Measurements from ENCODE around the gene ELF4. TPM values are rescaled to one million over a fixed set of nuclear protein-coding genes. Genes with fewer than 3 reads are reported as not detected.
A peak's percentile ranks its signal among the peaks of the same experiment; 100 is the strongest.

The ELF4 gene
- total RNA-seq, 4 donors from 2014 or later = 10.8 to 30.5 (median 15.0) TPM

DNA sequence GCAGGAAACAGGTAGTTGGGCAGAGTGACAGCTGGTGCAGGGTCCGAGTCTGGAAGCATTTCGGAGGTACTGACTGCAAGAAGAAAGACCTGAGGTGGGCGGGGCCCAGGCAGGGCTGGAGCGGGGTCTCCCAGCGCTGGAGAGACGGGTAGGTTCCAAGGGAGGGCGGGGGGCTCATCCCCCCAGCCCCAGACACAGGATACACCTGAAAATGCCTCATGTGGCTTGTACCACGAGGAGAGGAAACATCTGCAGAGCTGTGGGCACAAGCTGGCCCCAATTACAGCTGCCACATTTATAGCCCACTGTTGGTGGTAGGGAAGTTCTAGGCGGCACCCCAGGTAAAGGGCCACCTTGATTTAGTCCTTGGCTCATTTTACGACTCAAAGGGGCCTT lies 38.0 kb downstream of the ELF4 start:
- TF ChIP-seq, protein P1, sequence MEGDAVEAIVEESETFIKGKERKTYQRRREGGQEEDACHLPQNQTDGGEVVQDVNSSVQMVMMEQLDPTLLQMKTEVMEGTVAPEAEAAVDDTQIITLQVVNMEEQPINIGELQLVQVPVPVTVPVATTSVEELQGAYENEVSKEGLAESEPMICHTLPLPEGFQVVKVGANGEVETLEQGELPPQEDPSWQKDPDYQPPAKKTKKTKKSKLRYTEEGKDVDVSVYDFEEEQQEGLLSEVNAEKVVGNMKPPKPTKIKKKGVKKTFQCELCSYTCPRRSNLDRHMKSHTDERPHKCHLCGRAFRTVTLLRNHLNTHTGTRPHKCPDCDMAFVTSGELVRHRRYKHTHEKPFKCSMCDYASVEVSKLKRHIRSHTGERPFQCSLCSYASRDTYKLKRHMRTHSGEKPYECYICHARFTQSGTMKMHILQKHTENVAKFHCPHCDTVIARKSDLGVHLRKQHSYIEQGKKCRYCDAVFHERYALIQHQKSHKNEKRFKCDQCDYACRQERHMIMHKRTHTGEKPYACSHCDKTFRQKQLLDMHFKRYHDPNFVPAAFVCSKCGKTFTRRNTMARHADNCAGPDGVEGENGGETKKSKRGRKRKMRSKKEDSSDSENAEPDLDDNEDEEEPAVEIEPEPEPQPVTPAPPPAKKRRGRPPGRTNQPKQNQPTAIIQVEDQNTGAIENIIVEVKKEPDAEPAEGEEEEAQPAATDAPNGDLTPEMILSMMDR (IDR thresholded peaks at IDR 0.05) = no peak
- ATAC-seq (ENCODE audit: low FRiP score) = no peak
- DNase-seq (ENCODE audit: low spot score) = no peak

DNA sequence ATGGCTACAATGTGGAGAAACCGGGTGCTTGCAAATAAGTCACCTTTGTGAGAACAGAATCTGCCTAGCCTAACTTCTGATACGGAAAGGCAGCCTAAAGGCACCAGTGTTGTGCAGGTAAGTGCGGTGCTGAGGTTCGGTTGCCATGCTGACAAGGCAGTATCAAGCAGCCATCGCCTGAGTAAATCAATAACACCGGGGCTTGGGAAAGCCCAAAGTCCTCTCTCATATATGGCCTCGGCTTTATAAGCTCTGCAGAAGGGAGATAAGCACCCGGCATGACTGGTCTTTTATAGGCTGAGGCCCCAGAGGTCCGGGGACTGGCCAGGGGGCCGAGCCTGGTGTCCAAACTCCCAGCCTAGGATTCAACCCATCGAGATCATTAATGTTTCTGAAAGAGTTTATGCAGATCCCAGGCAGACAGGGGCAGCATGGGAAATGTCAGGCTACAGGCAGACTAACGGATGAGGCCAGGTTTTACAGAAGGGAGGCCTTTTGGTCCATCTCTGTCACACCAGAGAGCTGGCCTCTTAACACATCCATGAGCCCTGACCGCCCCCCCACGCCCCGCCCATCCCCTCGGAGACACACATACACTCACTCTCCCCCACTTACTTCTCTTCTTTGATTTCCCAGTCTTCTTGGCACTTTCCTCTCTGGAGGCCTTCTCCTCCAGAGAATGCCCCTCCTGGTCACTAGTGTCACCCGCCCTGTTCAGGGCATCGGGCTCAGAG lies 38.5 kb downstream of the ELF4 start:
- TF ChIP-seq, protein P1 (IDR thresholded peaks at IDR 0.05) = no peak
- DNase-seq (ENCODE audit: low spot score) (no peak), ATAC-seq (ENCODE audit: low FRiP score) (no peak)

DNA sequence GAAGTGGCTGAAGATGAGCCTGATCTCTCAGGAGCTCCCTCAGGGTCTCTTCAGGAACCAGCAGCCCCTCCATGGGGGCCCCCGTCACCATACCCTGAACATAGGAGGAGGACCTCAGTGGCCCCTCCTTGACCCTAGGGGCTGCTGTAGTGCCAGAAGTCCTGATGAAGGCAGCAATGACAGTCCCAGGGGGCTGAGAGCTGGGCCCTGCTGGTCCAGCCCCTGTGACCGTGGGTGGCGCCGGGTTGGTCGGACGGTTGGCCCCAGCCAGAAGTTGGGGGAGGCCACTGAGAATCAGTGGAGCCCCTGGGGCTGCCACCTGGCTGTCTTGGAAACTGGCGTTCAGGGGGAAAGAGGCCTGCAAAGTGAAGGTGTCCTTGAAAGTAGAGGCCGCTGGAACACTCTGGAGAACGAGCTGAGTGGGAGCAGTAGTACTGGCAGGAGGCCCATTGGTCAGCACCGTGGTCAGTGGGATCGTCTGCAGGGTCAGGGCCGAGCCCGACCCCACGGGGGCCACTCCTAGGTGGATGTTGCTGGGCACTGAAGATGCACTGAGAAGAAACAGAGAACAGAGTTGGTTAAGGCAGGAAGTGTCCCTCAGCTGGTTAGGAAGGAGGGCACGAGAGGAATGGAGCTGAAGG lies 43.2 kb downstream of the ELF4 start:
- TF ChIP-seq, protein P1 (IDR thresholded peaks at IDR 0.05) = no peak
- ATAC-seq (ENCODE audit: low FRiP score) = no peak

GRCh38 chrX:130060122-130061069 lies 49.9 kb downstream of the ELF4 start:
- TF ChIP-seq, protein P1 (IDR thresholded peaks at IDR 0.05) = peak in 1 of 3 donors; percentile 36
- peak; percentile 88 for ATAC-seq (ENCODE audit: low FRiP score)

More for the DNA sequence above, 43.2 kb downstream of the ELF4 start:
- no peak for DNase-seq (ENCODE audit: low spot score)

DNA sequence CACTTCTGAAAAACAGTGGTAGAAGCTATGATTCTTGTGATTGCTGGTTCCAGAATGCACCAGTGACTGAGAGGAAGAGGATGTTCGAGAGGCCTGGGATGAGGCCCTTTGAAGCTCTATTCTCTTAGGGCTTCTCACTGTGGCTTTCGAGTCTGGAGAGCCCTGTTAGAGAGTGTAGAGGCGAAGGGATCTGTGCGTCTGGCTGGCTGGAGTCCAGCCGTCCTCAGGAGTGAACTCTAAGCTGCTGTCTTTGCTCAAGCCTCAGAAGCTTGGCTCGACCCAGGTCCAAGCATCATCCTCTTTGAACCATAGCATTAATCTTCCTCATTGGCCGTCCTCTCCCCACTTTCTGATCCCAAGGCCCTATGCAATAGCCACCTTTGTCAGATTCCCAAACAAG lies 51.6 kb downstream of the ELF4 start:
- TF ChIP-seq, protein P1 (IDR thresholded peaks at IDR 0.05) = no peak
- ATAC-seq (ENCODE audit: low FRiP score) = no peak
- DNase-seq (ENCODE audit: low spot score) = no peak

More at GRCh38 chrX:130060122-130061069, 49.9 kb downstream of the ELF4 start:
- DNase-seq (ENCODE audit: low spot score) = peak; percentile 62

DNA sequence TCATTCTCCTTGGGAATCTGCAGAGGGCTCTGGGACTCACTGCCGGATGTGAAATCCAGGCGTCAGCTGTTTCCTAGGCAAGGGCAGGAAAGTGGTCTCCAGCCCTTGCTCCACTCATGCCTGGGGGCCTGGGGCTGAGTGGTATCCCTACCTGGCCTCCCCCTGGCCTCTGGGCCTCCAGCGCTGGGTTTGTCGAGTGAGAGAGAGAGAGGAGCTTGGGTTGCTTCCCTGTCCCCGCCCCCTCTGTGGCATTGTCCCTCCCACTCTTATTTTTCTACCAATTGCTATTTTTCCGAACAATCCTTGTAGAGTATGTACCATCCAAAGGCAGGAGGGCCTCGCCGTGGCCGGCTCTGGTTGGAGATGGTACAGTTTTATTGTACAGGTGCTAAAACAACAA lies 53.1 kb downstream of the ELF4 start:
- ATAC-seq (ENCODE audit: low FRiP score) (no peak), DNase-seq (ENCODE audit: low spot score) (no peak)
- TF ChIP-seq, protein P1 (IDR thresholded peaks at IDR 0.05) = no peak
